Astrocyte (in vitro differentiated cells and primary cell): ENCODE data around the gene DNAH9.

Experiments used
- EZH2 ChIP-seq: IDR thresholded peaks from 2 replicates; pipeline ENCODE4 v1.6.1; 2012; ENCODE audit warnings: mild to moderate bottlenecking, low read length, inconsistent platforms; ENCODE audit not compliant: insufficient read depth
- TF ChIP-seq, protein P1 (sequence below): IDR thresholded peaks from 2 replicates; pipeline ENCODE4 v1.5.1; 2011; ENCODE audit warnings: low read depth, mild to moderate bottlenecking, inconsistent platforms, low read length, moderate library complexity; ENCODE audit not compliant: insufficient read depth

DNA sequence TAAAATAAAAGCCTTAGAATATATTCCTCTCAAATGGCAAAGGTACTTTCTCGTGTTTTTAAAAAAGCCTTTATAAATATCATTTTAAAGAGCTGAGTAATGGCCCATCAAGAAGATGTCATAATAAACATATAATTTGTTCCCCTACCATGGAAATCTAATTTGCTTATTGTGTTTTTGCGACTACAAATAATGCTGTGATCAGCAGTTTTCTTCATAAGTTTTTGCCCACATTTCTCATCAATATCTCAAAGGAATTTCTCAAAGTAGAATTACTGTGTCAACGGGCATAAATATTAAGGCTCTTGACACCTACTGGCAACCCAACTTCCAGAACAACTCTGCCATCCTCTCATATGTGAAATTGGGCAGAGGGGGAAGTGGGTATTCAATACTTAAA lies 381.5 kb downstream of the DNAH9 start:
- TF ChIP-seq, protein P1, sequence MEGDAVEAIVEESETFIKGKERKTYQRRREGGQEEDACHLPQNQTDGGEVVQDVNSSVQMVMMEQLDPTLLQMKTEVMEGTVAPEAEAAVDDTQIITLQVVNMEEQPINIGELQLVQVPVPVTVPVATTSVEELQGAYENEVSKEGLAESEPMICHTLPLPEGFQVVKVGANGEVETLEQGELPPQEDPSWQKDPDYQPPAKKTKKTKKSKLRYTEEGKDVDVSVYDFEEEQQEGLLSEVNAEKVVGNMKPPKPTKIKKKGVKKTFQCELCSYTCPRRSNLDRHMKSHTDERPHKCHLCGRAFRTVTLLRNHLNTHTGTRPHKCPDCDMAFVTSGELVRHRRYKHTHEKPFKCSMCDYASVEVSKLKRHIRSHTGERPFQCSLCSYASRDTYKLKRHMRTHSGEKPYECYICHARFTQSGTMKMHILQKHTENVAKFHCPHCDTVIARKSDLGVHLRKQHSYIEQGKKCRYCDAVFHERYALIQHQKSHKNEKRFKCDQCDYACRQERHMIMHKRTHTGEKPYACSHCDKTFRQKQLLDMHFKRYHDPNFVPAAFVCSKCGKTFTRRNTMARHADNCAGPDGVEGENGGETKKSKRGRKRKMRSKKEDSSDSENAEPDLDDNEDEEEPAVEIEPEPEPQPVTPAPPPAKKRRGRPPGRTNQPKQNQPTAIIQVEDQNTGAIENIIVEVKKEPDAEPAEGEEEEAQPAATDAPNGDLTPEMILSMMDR, result no peak
- no peak for TF ChIP-seq EZH2
